GM10248 (cell line): ENCODE data around the gene MAFB.
"Not testable (repeated sequence)": the region's sequence is repeated elsewhere in the genome, so short reads cannot be mapped to it uniquely, and the experiment has no call there.

Source experiments
- CTCF ChIA-PET: fragments of 300-600 bp; sonication (Branson Sonifier 250); formaldehyde crosslinking; extraction: SDS; loops from one replicate; lab custom pipeline; 2021; ENCODE audit warnings: antibody characterized with exemption; lab: Yijun Ruan, JAX
- POLR2A ChIA-PET: fragments of 350-650 bp; sonication (Branson Sonifier 250); formaldehyde crosslinking; extraction: SDS; loops from one replicate; lab custom pipeline; 2020; ENCODE audit warnings: antibody characterized with exemption; lab: Yijun Ruan, JAX
- DNase-seq: peaks from one replicate; pipeline ENCODE4 v3.0.0; 2012; ENCODE audit errors: extremely low spot score
- TF ChIP-seq, protein P1 (sequence below): IDR thresholded peaks from 2 replicates; pipeline ENCODE4 v1.5.1; 2012; ENCODE audit warnings: mild to moderate bottlenecking, low read depth; ENCODE audit errors: extremely low read depth, missing control alignments, control extremely low read depth

MAFB gene

DNA sequence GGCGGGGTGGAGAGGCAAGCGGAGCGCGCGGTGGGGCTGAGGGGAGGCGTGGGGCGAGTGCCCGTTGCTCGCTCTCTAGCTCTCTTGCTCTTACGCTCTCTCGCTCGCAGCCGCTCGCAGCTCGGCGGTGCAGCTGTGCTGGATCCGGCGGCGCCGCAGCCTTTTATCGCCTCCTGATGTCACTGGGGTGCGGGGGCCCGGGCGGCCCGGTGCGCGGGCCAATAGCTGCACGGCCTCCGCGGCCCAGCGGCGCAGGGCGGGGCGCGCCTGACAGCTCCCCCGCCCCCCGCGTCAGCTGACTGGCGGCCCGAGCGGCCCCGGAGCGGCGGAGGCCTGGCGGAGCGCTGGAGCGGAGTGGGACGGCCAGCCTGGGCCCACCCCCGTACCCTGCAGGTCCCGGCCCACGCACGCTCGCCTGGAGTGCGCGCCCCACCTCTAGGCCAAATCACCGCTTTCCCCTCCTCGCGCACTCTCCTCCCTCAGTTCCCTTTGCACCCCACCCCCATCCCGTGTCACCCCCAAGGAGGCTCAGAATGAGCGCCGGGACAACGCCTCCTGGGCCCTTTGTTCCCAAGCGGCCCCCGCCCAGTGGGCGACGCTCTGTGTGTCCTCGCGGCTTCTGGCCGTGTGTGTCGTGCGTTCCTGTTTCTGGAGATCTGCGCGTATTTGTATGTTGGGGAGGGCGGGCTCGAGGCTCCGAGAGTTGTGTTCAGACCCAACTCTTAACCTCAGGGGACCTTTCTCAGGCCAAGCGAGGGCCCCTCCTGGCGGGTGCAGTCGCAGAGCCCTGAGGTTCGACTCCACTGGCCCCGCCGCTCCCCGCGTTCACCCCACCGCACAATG, at the start of gene MAFB:
MAFB (minus strand) TSS at position 137 of the 843 bp plus-strand sequence. CDS start 386 bp downstream, outside the sequence.
- CTCF ChIA-PET, result interaction anchor here (0.7 to 3.7 kb wide), 17 partner anchors 9 to 1577 kb away, joined by 3 to 27 read pairs (median 4); no protein-coding TSS in a partner anchor
- POLR2A ChIA-PET, result interaction anchor here (0.9 kb wide), 1 partner anchor 25 kb away, joined by 3 read pairs; no protein-coding TSS in a partner anchor
- DNase-seq, result peak; percentile 70
- TF ChIP-seq, protein P1, sequence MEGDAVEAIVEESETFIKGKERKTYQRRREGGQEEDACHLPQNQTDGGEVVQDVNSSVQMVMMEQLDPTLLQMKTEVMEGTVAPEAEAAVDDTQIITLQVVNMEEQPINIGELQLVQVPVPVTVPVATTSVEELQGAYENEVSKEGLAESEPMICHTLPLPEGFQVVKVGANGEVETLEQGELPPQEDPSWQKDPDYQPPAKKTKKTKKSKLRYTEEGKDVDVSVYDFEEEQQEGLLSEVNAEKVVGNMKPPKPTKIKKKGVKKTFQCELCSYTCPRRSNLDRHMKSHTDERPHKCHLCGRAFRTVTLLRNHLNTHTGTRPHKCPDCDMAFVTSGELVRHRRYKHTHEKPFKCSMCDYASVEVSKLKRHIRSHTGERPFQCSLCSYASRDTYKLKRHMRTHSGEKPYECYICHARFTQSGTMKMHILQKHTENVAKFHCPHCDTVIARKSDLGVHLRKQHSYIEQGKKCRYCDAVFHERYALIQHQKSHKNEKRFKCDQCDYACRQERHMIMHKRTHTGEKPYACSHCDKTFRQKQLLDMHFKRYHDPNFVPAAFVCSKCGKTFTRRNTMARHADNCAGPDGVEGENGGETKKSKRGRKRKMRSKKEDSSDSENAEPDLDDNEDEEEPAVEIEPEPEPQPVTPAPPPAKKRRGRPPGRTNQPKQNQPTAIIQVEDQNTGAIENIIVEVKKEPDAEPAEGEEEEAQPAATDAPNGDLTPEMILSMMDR, result no peak

DNA sequence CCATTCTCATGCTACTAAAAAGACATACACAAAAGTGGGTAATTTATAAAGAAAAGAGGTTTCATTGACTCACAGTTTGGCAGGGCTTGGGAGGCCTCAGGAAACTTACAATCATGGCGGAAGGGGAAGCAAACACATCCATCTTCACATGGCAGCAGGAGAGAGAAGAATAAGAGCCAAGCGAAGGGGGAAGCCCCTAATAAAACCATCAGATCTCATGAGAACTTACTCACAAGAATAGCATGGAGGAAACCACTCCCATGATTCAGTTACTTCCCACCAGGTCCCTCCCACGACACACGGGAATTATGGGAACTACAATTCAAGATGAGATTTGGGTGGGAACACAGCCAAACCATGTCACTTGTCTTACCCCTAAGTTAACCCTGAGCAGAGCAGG, 47.4 kb upstream of the MAFB start:
- DNase-seq, POLR2A ChIA-PET: not testable (repeated sequence)
- CTCF ChIA-PET, result interaction anchor here (1.4 kb wide), 1 partner anchor 11 kb away, joined by 5 read pairs; no protein-coding TSS in a partner anchor

- ChIA-PET POLR2A (no interaction called here), CTCF (interaction anchor here (1.1 kb wide), 1 partner anchor 12 kb away, joined by 3 read pairs; no protein-coding TSS in a partner anchor)
- TF ChIP-seq, protein P1, result no peak
- DNase-seq, result no peak
Observed at GRCh38 chr20:40728996-40729395, 40.0 kb upstream of the MAFB start.

- TF ChIP-seq, protein P1, result no peak
- ChIA-PET CTCF (interaction anchor here (1.1 to 2.7 kb wide), 3 partner anchors 12 to 15 kb away, joined by 3 to 7 read pairs (median 6); no protein-coding TSS in a partner anchor), POLR2A (no interaction called here)
- no peak for DNase-seq
Observed at GRCh38 chr20:40728470-40728869, 39.4 kb upstream of the MAFB start.

DNA sequence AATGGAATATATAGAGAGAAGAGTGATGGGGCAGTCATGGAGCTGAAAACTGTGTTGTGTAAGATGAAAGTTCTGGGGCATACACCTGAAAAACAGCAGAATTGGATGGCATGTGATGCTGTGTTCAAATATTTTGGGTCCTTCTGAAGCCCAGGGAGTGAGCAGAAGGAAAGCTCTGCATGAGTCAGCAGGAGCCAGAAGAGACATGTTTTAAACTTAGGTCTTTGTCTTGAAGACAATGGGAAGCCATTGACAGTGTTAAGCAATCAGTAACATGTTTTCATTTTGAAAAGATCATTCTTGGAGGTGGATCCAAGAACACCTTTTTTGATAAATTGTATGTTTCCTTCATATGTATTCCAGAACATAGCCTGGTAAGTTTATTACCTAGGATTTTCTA, 38.9 kb upstream of the MAFB start:
- TF ChIP-seq, protein P1, result no peak
- ChIA-PET POLR2A (no interaction called here), CTCF (interaction anchor here (1.8 to 2.7 kb wide), 2 partner anchors 13 to 15 kb away, joined by 6 to 7 read pairs; no protein-coding TSS in a partner anchor)
- DNase-seq, result no peak

GRCh38 chr20:40726776-40727175, 37.7 kb upstream of the MAFB start:
- ChIA-PET POLR2A (no interaction called here), CTCF (interaction anchor here (1.3 to 2.7 kb wide), 4 partner anchors 14 to 19 kb away, joined by 3 to 7 read pairs (median 5); no protein-coding TSS in a partner anchor)
- TF ChIP-seq, protein P1, result no peak
- no peak for DNase-seq
